Measurements from ENCODE around the gene PCNT. TPM values are rescaled to one million over a fixed set of nuclear protein-coding genes. Genes with fewer than 3 reads are reported as not detected.

Gene PCNT
- total and polyA plus RNA-seq, 10 of the 15 experiments (the other 5 are each of a cell fraction or from before 2014, with no cell fraction given), result 2.9 to 39.6 (median 20.5) TPM

DNA sequence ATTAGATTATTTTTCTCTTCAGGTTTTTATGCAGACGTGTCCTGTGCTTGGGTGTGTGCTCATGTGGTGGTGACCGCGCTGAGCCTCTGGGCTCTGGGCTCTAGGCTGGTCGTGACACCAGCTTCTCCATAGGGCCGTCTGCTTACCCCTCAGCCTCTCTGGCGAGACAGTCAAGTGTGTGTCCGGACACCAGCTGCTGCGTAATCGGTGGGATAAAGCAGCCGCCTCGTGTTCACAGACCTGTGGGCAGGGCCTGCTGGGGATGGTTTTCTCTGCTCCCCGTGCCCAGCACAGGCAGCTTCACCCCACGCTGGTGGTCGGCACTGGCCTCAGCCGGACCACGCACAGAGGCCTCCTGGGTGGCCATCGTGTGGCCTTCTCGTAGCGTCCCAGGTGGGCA, 101.1 kb downstream of the PCNT start:
- FAIRE-seq, result no peak
- Histone ChIP-seq H4K20me1 (ENCODE audit: control insufficient read depth, insufficient read depth) (no peaks in the 10 kb centered on the region), H3K9me3 (replicated peaks; ENCODE audit: control insufficient read depth, insufficient read depth, low read length) (no peaks in the 10 kb centered on the region), H3K36me3 (ENCODE audit: control insufficient read depth in 2 of 2, insufficient read depth in 2 of 2, low read length in 1 of 2) (peaks cover 6 to 15% of the 10 kb centered on the region in 2 experiments), H2AFZ (ENCODE audit: control insufficient read depth, low read depth, low read length) (no peak overlapping the region), H3K79me2 (ENCODE audit: control insufficient read depth, insufficient read depth, low read length) (no peaks in the 10 kb centered on the region), H3K4me2 (ENCODE audit: control insufficient read depth, insufficient read depth) (no peak overlapping the region), H3K4me3 (no peak overlapping the region), H3K27me3 (replicated peaks in 1 of 2; ENCODE audit: control insufficient read depth in 2 of 2, insufficient read depth in 2 of 2, low read length in 1 of 2) (no peaks in the 10 kb centered on the region), H3K27ac (ENCODE audit: control insufficient read depth, insufficient read depth) (no peak overlapping the region), H3K4me1 (ENCODE audit: control insufficient read depth, insufficient read depth, low read length) (no peaks in the 10 kb centered on the region), H3K9ac (ENCODE audit: control insufficient read depth, insufficient read depth, low read length) (no peak overlapping the region)
- in situ Hi-C loops (cut with MboI), result no loop called here
- ATAC-seq, result no peak
- BruUV-seq (replicated peaks), result no TSS peak
- TF ChIP-seq RELA (IDR thresholded peaks at IDR 0.05; ENCODE audit: borderline replicate concordance, partially characterized antibody), result no peak
- TF ChIP-seq, protein P1, sequence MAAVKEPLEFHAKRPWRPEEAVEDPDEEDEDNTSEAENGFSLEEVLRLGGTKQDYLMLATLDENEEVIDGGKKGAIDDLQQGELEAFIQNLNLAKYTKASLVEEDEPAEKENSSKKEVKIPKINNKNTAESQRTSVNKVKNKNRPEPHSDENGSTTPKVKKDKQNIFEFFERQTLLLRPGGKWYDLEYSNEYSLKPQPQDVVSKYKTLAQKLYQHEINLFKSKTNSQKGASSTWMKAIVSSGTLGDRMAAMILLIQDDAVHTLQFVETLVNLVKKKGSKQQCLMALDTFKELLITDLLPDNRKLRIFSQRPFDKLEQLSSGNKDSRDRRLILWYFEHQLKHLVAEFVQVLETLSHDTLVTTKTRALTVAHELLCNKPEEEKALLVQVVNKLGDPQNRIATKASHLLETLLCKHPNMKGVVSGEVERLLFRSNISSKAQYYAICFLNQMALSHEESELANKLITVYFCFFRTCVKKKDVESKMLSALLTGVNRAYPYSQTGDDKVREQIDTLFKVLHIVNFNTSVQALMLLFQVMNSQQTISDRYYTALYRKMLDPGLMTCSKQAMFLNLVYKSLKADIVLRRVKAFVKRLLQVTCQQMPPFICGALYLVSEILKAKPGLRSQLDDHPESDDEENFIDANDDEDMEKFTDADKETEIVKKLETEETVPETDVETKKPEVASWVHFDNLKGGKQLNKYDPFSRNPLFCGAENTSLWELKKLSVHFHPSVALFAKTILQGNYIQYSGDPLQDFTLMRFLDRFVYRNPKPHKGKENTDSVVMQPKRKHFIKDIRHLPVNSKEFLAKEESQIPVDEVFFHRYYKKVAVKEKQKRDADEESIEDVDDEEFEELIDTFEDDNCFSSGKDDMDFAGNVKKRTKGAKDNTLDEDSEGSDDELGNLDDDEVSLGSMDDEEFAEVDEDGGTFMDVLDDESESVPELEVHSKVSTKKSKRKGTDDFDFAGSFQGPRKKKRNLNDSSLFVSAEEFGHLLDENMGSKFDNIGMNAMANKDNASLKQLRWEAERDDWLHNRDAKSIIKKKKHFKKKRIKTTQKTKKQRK (IDR thresholded peaks at IDR 0.05; ENCODE audit: low read depth, low read length), result no peak
- intact Hi-C loops (cut with micrococcal nuclease; ENCODE audit: unreplicated experiment), result no loop called here
- WGBS (ENCODE audit: insufficient coverage, insufficient replicate concordance, low lambda C conversion rate, missing lambda C conversion rate), result 89% methylated on average over 18 of the region's 19 CpGs
- CTCF ChIA-PET, result no interaction called here
- POLR2A ChIA-PET, result no interaction called here
- SMC1A ChIA-PET (ENCODE audit: uncharacterized antibody, unreplicated experiment), result no interaction called here
- RAD21 ChIA-PET (ENCODE audit: unreplicated experiment), result no interaction called here
- DNase-seq (ENCODE audit: low read depth, low spot score), result no peak

- no peak for DNase-seq (ENCODE audit: low read depth, low spot score)
- no TSS peak for BruUV-seq (replicated peaks)
- TF ChIP-seq PBX3 (IDR thresholded peaks at IDR 0.05; ENCODE audit: insufficient replicate concordance, low read depth, low read length), result no peak
- no peak for TF ChIP-seq ZSCAN29 (IDR thresholded peaks at IDR 0.05)
- TF ChIP-seq GATAD2B (conservative IDR thresholded peaks at IDR 0.05; ENCODE audit: low read depth), result no peak
- TF ChIP-seq, protein P2, sequence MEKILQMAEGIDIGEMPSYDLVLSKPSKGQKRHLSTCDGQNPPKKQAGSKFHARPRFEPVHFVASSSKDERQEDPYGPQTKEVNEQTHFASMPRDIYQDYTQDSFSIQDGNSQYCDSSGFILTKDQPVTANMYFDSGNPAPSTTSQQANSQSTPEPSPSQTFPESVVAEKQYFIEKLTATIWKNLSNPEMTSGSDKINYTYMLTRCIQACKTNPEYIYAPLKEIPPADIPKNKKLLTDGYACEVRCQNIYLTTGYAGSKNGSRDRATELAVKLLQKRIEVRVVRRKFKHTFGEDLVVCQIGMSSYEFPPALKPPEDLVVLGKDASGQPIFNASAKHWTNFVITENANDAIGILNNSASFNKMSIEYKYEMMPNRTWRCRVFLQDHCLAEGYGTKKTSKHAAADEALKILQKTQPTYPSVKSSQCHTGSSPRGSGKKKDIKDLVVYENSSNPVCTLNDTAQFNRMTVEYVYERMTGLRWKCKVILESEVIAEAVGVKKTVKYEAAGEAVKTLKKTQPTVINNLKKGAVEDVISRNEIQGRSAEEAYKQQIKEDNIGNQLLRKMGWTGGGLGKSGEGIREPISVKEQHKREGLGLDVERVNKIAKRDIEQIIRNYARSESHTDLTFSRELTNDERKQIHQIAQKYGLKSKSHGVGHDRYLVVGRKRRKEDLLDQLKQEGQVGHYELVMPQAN (conservative IDR thresholded peaks at IDR 0.05), result no peak
- TF ChIP-seq POLR2A (IDR thresholded peaks at IDR 0.05; ENCODE audit: low read depth, low read length), result peak; percentile 56; the same call in 1 of the 2 replicates
- no peak for TF ChIP-seq EP300 (IDR thresholded peaks at IDR 0.05; ENCODE audit: borderline replicate concordance in 1 of 2, control insufficient read depth in 1 of 2, low read depth in 2 of 2, low read length in 2 of 2)
Measured at GRCh38 chr21:46425571-46425970, 101.6 kb downstream of the PCNT start.

More at GRCh38 chr21:46425571-46425970, 101.6 kb downstream of the PCNT start:
- Histone ChIP-seq H2AFZ (ENCODE audit: control insufficient read depth, low read depth, low read length) (no peak overlapping the region), H3K27me3 (replicated peaks in 1 of 2; ENCODE audit: control insufficient read depth in 2 of 2, insufficient read depth in 2 of 2, low read length in 1 of 2) (no peaks in the 10 kb centered on the region), H3K4me1 (ENCODE audit: control insufficient read depth, insufficient read depth, low read length) (no peaks in the 10 kb centered on the region), H4K20me1 (ENCODE audit: control insufficient read depth, insufficient read depth) (no peaks in the 10 kb centered on the region), H3K27ac (ENCODE audit: control insufficient read depth, insufficient read depth) (no peak overlapping the region), H3K4me3 (no peak overlapping the region), H3K36me3 (ENCODE audit: control insufficient read depth in 2 of 2, insufficient read depth in 2 of 2, low read length in 1 of 2) (peaks cover 6 to 16% of the 10 kb centered on the region in 2 experiments), H3K79me2 (ENCODE audit: control insufficient read depth, insufficient read depth, low read length) (no peaks in the 10 kb centered on the region), H3K4me2 (ENCODE audit: control insufficient read depth, insufficient read depth) (no peak overlapping the region), H3K9ac (ENCODE audit: control insufficient read depth, insufficient read depth, low read length) (no peak overlapping the region), H3K9me3 (replicated peaks; ENCODE audit: control insufficient read depth, insufficient read depth, low read length) (no peaks in the 10 kb centered on the region)
- RAD21 ChIA-PET (ENCODE audit: unreplicated experiment), result no interaction called here
- in situ Hi-C loops (cut with MboI) (no loop called here), intact Hi-C loops (cut with micrococcal nuclease; ENCODE audit: unreplicated experiment) (no loop called here)
- ATAC-seq (no peak), FAIRE-seq (no peak)
- 97% methylated on average over 13 of the region's 23 CpGs for WGBS (ENCODE audit: insufficient coverage, insufficient replicate concordance, low lambda C conversion rate, missing lambda C conversion rate)
- SMC1A ChIA-PET (ENCODE audit: uncharacterized antibody, unreplicated experiment), result no interaction called here
- POLR2A ChIA-PET, result no interaction called here
- CTCF ChIA-PET, result interaction anchor here (0.6 kb wide), 1 partner anchor 282 kb away, joined by 3 read pairs; no protein-coding TSS in a partner anchor
